Right ventricle myocardium inferior (tissue), 1 donor: ENCODE measurements around the gene DSE. TPM values are rescaled to one million over a fixed set of nuclear protein-coding genes. Genes with fewer than 3 reads are reported as not detected.

Experiments
- ATAC-seq: fragments of 200-7000 bp; cut with Tn5 transposase; one replicate; pipeline ENCODE4 v1.9.1; 2020; ENCODE audit warnings: mild to moderate bottlenecking, moderate library complexity
- DNase-seq: peaks from one replicate; pipeline ENCODE4 v3.0.0; 2021; ENCODE audit errors: missing footprints
- intact Hi-C: fragments of 100-400 bp; cut with DNase I; formaldehyde crosslinking; loops from one replicate; pipeline ENCODE4 v1.11.0; 2022
- total RNA-seq: library from RNA; stranded (reverse); fragmentation: NEBNext Ultra II Directional; extraction: Animal tissue kit (Norgen Biotek cat#: 25700); gene quantifications from one replicate; pipeline ENCODE4 v1.2.1, GENCODE V29; 2021
- donor health status: DM: no; HTN: yes; CAD: no; lungs with severe emphysema.

The DSE gene
- total RNA-seq, 1 donor from 2014 or later: 11.6 TPM

- no peak for ATAC-seq
- no peak for DNase-seq
These were observed 31.6 kb downstream of the DSE start for GRCh38 chr6:116402108-116402937.

GRCh38 chr6:116403205-116403604 is 32.5 kb downstream of the DSE start:
- intact Hi-C loops: no loop called here
- DNase-seq: no peak
- no peak for ATAC-seq

More at GRCh38 chr6:116402108-116402937, 31.6 kb downstream of the DSE start:
- intact Hi-C loops: no loop called here

- DNase-seq: no peak
- ATAC-seq: peak; percentile 21
- intact Hi-C loops: loop anchor here (5.0 kb wide), 1 partner anchor 32 kb away; the partner anchor contains the start of gene DSE
These were observed 33.9 kb downstream of the DSE start for GRCh38 chr6:116404696-116405095.

GRCh38 chr6:116405138-116405537 is 34.4 kb downstream of the DSE start:
- DNase-seq (no peak), ATAC-seq (peak; percentile 20)
- intact Hi-C loops: loop anchor here (5.0 kb wide), 1 partner anchor 33 kb away; the partner anchor contains the start of gene DSE

- DNase-seq (no peak), ATAC-seq (no peak)
- intact Hi-C loops: loop anchor here (5.0 kb wide), 1 partner anchor 34 kb away; the partner anchor contains the start of gene DSE
These were observed 35.1 kb downstream of the DSE start for GRCh38 chr6:116405652-116406356.

GRCh38 chr6:116406678-116407345 is 36.1 kb downstream of the DSE start:
- no peak for ATAC-seq
- intact Hi-C loops: loop anchor here (5.0 kb wide), 1 partner anchor 35 kb away; the partner anchor contains the start of gene DSE
- DNase-seq: no peak

- intact Hi-C loops: loop anchor here (5.0 kb wide), 1 partner anchor 36 kb away; the partner anchor contains the start of gene DSE
- no peak for ATAC-seq
- no peak for DNase-seq
These were observed 37.7 kb downstream of the DSE start for GRCh38 chr6:116408491-116408890.

- no peak for DNase-seq
- intact Hi-C loops: loop anchor here (5.0 kb wide), 1 partner anchor 37 kb away; the partner anchor contains the start of gene DSE
- no peak for ATAC-seq
These were observed 39.0 kb downstream of the DSE start for GRCh38 chr6:116409756-116410155.

GRCh38 chr6:116411284-116411623 is 40.5 kb downstream of the DSE start:
- intact Hi-C loops: no loop called here
- DNase-seq: no peak
- peak; percentile 82 for ATAC-seq

- DNase-seq (no peak), ATAC-seq (peak; percentile 81)
- intact Hi-C loops: no loop called here
These were observed 41.5 kb downstream of the DSE start for GRCh38 chr6:116412270-116412669.

GRCh38 chr6:116413357-116413756 is 42.6 kb downstream of the DSE start:
- no peak for ATAC-seq
- intact Hi-C loops: no loop called here

GRCh38 chr6:116417661-116418060 is 46.9 kb downstream of the DSE start:
- DNase-seq: no peak
- intact Hi-C loops: no loop called here
- no peak for ATAC-seq

More at GRCh38 chr6:116413357-116413756, 42.6 kb downstream of the DSE start:
- no peak for DNase-seq

- no peak for DNase-seq
- intact Hi-C loops: no loop called here
- ATAC-seq: no peak
These were observed 48.5 kb downstream of the DSE start for GRCh38 chr6:116419069-116419786.

GRCh38 chr6:116420341-116420740 is 49.6 kb downstream of the DSE start:
- ATAC-seq (no peak), DNase-seq (no peak)
- intact Hi-C loops: no loop called here

GRCh38 chr6:116422238-116422637 is 51.5 kb downstream of the DSE start:
- ATAC-seq (no peak), DNase-seq (no peak)
- intact Hi-C loops: no loop called here

GRCh38 chr6:116424001-116424400 is 53.3 kb downstream of the DSE start:
- DNase-seq (no peak), ATAC-seq (no peak)
- intact Hi-C loops: no loop called here

GRCh38 chr6:116426551-116426950 is 55.8 kb downstream of the DSE start:
- DNase-seq (no peak), ATAC-seq (no peak)
- intact Hi-C loops: no loop called here

- DNase-seq: no peak
- intact Hi-C loops: no loop called here
- no peak for ATAC-seq
These were observed 58.4 kb downstream of the DSE start for GRCh38 chr6:116429111-116429510.

GRCh38 chr6:116430860-116431259 is 60.1 kb downstream of the DSE start:
- DNase-seq: no peak
- intact Hi-C loops: no loop called here
- ATAC-seq: no peak
